GM18868 (cell line): ENCODE results near the gene RPN2.
"Not testable (repeated sequence)": the region's sequence is repeated elsewhere in the genome, so short reads cannot be mapped to it uniquely, and the experiment has no call there.

Experiments
- ATAC-seq: cut with Tn5 transposase; IDR thresholded peaks from one replicate; pipeline ENCODE4 v1.9.1; 2021; ENCODE audit warnings: mild to moderate bottlenecking, moderate library complexity; ENCODE audit not compliant: unreplicated experiment

Gene RPN2

GRCh38 chr20:37178839-37179682, at the start of gene RPN2, which contains the start of gene MROH8:
Gene RPN2 (plus strand): TSS chr20:37179330. CDS start chr20:37179357, 27 bp downstream.
Gene MROH8 (minus strand): TSS chr20:37179548.
- ATAC-seq: peak; percentile 93

GRCh38 chr20:37131486-37131885, 47.6 kb upstream of the RPN2 start:
- no peak for ATAC-seq

GRCh38 chr20:37133952-37134351, 45.2 kb upstream of the RPN2 start:
- ATAC-seq: no peak

GRCh38 chr20:37137547-37137946, 41.6 kb upstream of the RPN2 start:
- no peak for ATAC-seq

- no peak for ATAC-seq
Measured at GRCh38 chr20:37142708-37143107, 36.4 kb upstream of the RPN2 start.

- no peak for ATAC-seq
Measured at GRCh38 chr20:37144856-37145404, 34.2 kb upstream of the RPN2 start.

- no peak for ATAC-seq
Measured at GRCh38 chr20:37147250-37147649, 31.9 kb upstream of the RPN2 start.

GRCh38 chr20:37150864-37151263, 28.3 kb upstream of the RPN2 start:
- not testable (repeated sequence) for ATAC-seq

GRCh38 chr20:37151529-37151928, 27.6 kb upstream of the RPN2 start:
- ATAC-seq: no peak

GRCh38 chr20:37152284-37152683, 26.8 kb upstream of the RPN2 start:
- ATAC-seq: no peak

GRCh38 chr20:37154684-37155298, 24.3 kb upstream of the RPN2 start:
- ATAC-seq: no peak

GRCh38 chr20:37155987-37156386, 23.1 kb upstream of the RPN2 start:
- no peak for ATAC-seq

- ATAC-seq: no peak
Measured at GRCh38 chr20:37158248-37158647, 20.9 kb upstream of the RPN2 start.

GRCh38 chr20:37160683-37161082, 18.4 kb upstream of the RPN2 start:
- ATAC-seq: no peak

GRCh38 chr20:37161830-37162549, 17.1 kb upstream of the RPN2 start:
- no peak for ATAC-seq

- no peak for ATAC-seq
Measured at GRCh38 chr20:37162646-37163045, 16.5 kb upstream of the RPN2 start.

GRCh38 chr20:37163832-37164554, 15.1 kb upstream of the RPN2 start:
- no peak for ATAC-seq

GRCh38 chr20:37165031-37165430, 14.1 kb upstream of the RPN2 start:
- ATAC-seq: no peak

- ATAC-seq: no peak
Measured at GRCh38 chr20:37166867-37167266, 12.3 kb upstream of the RPN2 start.

- no peak for ATAC-seq
Measured at GRCh38 chr20:37172836-37173235, 6.3 kb upstream of the RPN2 start.
